H1 (cell line): ENCODE results near the gene CYP26A1. TPM values are rescaled to one million over a fixed set of nuclear protein-coding genes. Genes with fewer than 3 reads are reported as not detected.

ENCODE experiments used
- CTCF ChIA-PET: fragments of 300-600 bp; sonication (Branson Sonifier 250); formaldehyde crosslinking; loops from one replicate; lab custom pipeline; 2021; ENCODE audit not compliant: partially characterized antibody; lab: Charles Lee
- POLR2A ChIA-PET: fragments of 300-600 bp; sonication (Branson Sonifier 250); formaldehyde crosslinking; loops from one replicate; lab custom pipeline; 2021; ENCODE audit warnings: inconsistent platforms; ENCODE audit not compliant: partially characterized antibody; lab: Charles Lee
- DNase-seq, 2 experiments: peaks; one replicate each; pipeline versions ENCODE4 v3.0.0 to v3.0.0-alpha.2; 2010 to 2022; ENCODE audit warnings: low spot score in 2 of 2, low read depth in 1 of 2, mixed read lengths in 1 of 2
- FAIRE-seq: peaks from 2 replicates; lab custom pipeline; 2011; peaks lifted over from hg19 to GRCh38; lab: Jason Lieb, UNC
- H2AFZ ChIP-seq: 2 replicates; pipeline ENCODE4 v1.8.1; 2012; ENCODE audit warnings: low read length, inconsistent platforms
- H2AK5ac ChIP-seq: 2 replicates; pipeline ENCODE4 v1.6.1; 2013; ENCODE audit warnings: low read depth, low read length
- H2BK120ac ChIP-seq: replicated peaks from 2 replicates; pipeline ENCODE3; 2013; ENCODE audit warnings: low read depth, low read length, inconsistent platforms
- H2BK12ac ChIP-seq: 2 replicates; pipeline ENCODE4 v1.6.1; 2013; ENCODE audit warnings: low read depth, low read length
- H2BK15ac ChIP-seq: 2 replicates; pipeline ENCODE4 v1.6.1; 2013; ENCODE audit warnings: low read length
- H2BK20ac ChIP-seq: 2 replicates; pipeline ENCODE4 v1.6.1; 2013; ENCODE audit warnings: low read length
- H2BK5ac ChIP-seq: 2 replicates; pipeline ENCODE4 v1.6.1; 2013; ENCODE audit warnings: low read depth, low read length
- H3K14ac ChIP-seq: 2 replicates; pipeline ENCODE4 v1.6.1; 2013; ENCODE audit warnings: inconsistent platforms; ENCODE audit not compliant: insufficient read length
- H3K18ac ChIP-seq: 2 replicates; pipeline ENCODE4 v1.6.1; 2013; ENCODE audit warnings: low read length; ENCODE audit errors: extremely low read depth
- H3K23ac ChIP-seq: 2 replicates; pipeline ENCODE4 v1.6.1; 2013; ENCODE audit warnings: inconsistent platforms; ENCODE audit not compliant: insufficient read length
- H3K23me2 ChIP-seq: 2 replicates; pipeline ENCODE4 v1.6.1; 2013; ENCODE audit warnings: low read depth, low read length
- H3K27ac ChIP-seq: 2 replicates; pipeline ENCODE4 v1.6.1; 2011; ENCODE audit warnings: low read depth, low read length, inconsistent platforms
- H3K27me3 ChIP-seq, 4 experiments: replicated peaks in 1 of 4; 1 replicate in 1 of 4; 2 replicates in 3 of 4; pipeline versions ENCODE4 v1.6.1 to v1.8.1; 2011 to 2013; ENCODE audit warnings: low read length in 3 of 4, mild to moderate bottlenecking in 3 of 4, inconsistent platforms in 2 of 4, mixed read lengths in 2 of 4, moderate library complexity in 1 of 4; ENCODE audit not compliant: control insufficient read depth in 3 of 4, insufficient read depth in 3 of 4; ENCODE audit errors: extremely low read depth in 1 of 4
- H3K36me3 ChIP-seq, 4 experiments: 2 replicates each; pipeline versions ENCODE4 v1.6.1 to v1.8.1; 2011 to 2013; ENCODE audit warnings: mild to moderate bottlenecking in 4 of 4, low read length in 3 of 4, moderate library complexity in 2 of 4, control low read depth in 1 of 4, inconsistent platforms in 1 of 4; ENCODE audit not compliant: insufficient read depth in 4 of 4, control insufficient read depth in 2 of 4
- H3K4ac ChIP-seq: replicated peaks from 2 replicates; pipeline ENCODE3; 2013; ENCODE audit warnings: low read length, low read depth, mixed read lengths, inconsistent platforms; ENCODE audit not compliant: insufficient read length
- H3K4me1 ChIP-seq, 4 experiments: replicated peaks in 1 of 4; 1 replicate in 1 of 4; 2 replicates in 3 of 4; pipeline versions ENCODE4 v1.6.1 to v1.8.1; 2011 to 2013; ENCODE audit warnings: low read length in 3 of 4, inconsistent platforms in 2 of 4, mixed read lengths in 1 of 4; ENCODE audit not compliant: insufficient read depth in 4 of 4, control insufficient read depth in 3 of 4
- H3K4me2 ChIP-seq, 2 experiments: 2 replicates each; pipeline versions ENCODE4 v1.6.1 to v1.8.1; 2011 to 2013; ENCODE audit warnings: low read depth in 2 of 2, low read length in 2 of 2, control low read depth in 1 of 2, inconsistent platforms in 1 of 2, mild to moderate bottlenecking in 1 of 2; ENCODE audit not compliant: insufficient read depth in 1 of 2
- H3K4me3 ChIP-seq, 4 experiments: fragments of 200-600, 300-600 bp in 1 of 4; sonication (generic), shearing (Covaris generic), sonication (Bioruptor Twin) in 1 of 4; 2 replicates each; pipeline versions ENCODE4 v1.5.1 to v1.8.1; 2011 to 2016; ENCODE audit warnings: low read length in 4 of 4, low read depth in 3 of 4, control low read depth in 2 of 4, inconsistent platforms in 2 of 4, mild to moderate bottlenecking in 2 of 4, mixed read lengths in 1 of 4, moderate library complexity in 1 of 4; ENCODE audit not compliant: insufficient read depth in 2 of 4; ENCODE audit errors: extremely low read depth in 1 of 4
- H3K56ac ChIP-seq: replicated peaks from 2 replicates; pipeline ENCODE3; 2013; ENCODE audit warnings: low read depth, mild to moderate bottlenecking, mixed read lengths, low read length, inconsistent platforms; ENCODE audit not compliant: insufficient read length
- H3K79me1 ChIP-seq: 2 replicates; pipeline ENCODE4 v1.6.1; 2013; ENCODE audit warnings: low read depth, low read length, control low read depth
- H3K79me2 ChIP-seq, 2 experiments: 2 replicates each; pipeline versions ENCODE4 v1.6.1 to v1.8.1; 2012 to 2013; ENCODE audit warnings: low read length in 2 of 2, mild to moderate bottlenecking in 2 of 2, inconsistent platforms in 1 of 2; ENCODE audit not compliant: insufficient read depth in 2 of 2, control insufficient read depth in 1 of 2
- H3K9ac ChIP-seq, 4 experiments: replicated peaks in 1 of 4; 1 replicate in 1 of 4; 2 replicates in 3 of 4; pipeline versions ENCODE4 v1.6.1 to v1.8.1; 2011 to 2013; ENCODE audit warnings: low read depth in 3 of 4, low read length in 3 of 4, control low read depth in 2 of 4, mild to moderate bottlenecking in 2 of 4, moderate library complexity in 2 of 4, inconsistent platforms in 1 of 4; ENCODE audit errors: extremely low read depth in 1 of 4
- H3K9me3 ChIP-seq, 2 experiments: 2 replicates each; pipeline versions ENCODE4 v1.6.1 to v1.8.1; 2012 to 2013; ENCODE audit warnings: mild to moderate bottlenecking in 2 of 2, moderate library complexity in 2 of 2, control low read depth in 1 of 2, inconsistent platforms in 1 of 2, low read depth in 1 of 2, low read length in 1 of 2, mixed read lengths in 1 of 2; ENCODE audit not compliant: insufficient read depth in 2 of 2
- H4K20me1 ChIP-seq, 2 experiments: replicated peaks in 1 of 2; 2 replicates each; pipeline versions ENCODE3 to v1.8.1; 2011 to 2013; ENCODE audit warnings: inconsistent platforms in 2 of 2, low read length in 2 of 2, mild to moderate bottlenecking in 1 of 2; ENCODE audit not compliant: insufficient read depth in 2 of 2, control insufficient read depth in 1 of 2
- H4K5ac ChIP-seq: 2 replicates; pipeline ENCODE4 v1.6.1; 2013; ENCODE audit warnings: low read length, low read depth, mixed read lengths, inconsistent platforms; ENCODE audit not compliant: insufficient read length
- H4K8ac ChIP-seq: 2 replicates; pipeline ENCODE4 v1.8.0; 2013; ENCODE audit warnings: mild to moderate bottlenecking, moderate library complexity, low read length, inconsistent platforms; ENCODE audit not compliant: insufficient read depth; ENCODE audit errors: extremely low read depth
- H4K91ac ChIP-seq: replicated peaks from 2 replicates; pipeline ENCODE3; 2013; ENCODE audit warnings: low read length, mixed read lengths, inconsistent platforms; ENCODE audit not compliant: insufficient read length
- EZH2 ChIP-seq: fragments of 200-600 bp; sonication (generic); IDR thresholded peaks from 2 replicates; pipeline ENCODE4 v1.7.1; 2012; ENCODE audit warnings: low read depth, mild to moderate bottlenecking, moderate library complexity, low read length, inconsistent platforms; ENCODE audit not compliant: severe bottlenecking
- NRF1 ChIP-seq: IDR thresholded peaks from 2 replicates; pipeline ENCODE4 v1.6.1; 2011; ENCODE audit warnings: mild to moderate bottlenecking, low read depth, low read length, improper control_type of control experiment
- RNF2 ChIP-seq: fragments of 200-900, 300-1000 bp; sonication (generic); IDR thresholded peaks from 2 replicates; pipeline ENCODE4 v1.7.1; 2016; ENCODE audit warnings: borderline replicate concordance, low read depth, mild to moderate bottlenecking, antibody characterized with exemption, low read length; ENCODE audit not compliant: poor library complexity, severe bottlenecking; ENCODE audit errors: missing control alignments
- SUZ12 ChIP-seq: fragments of 200-600 bp; sonication (generic); IDR thresholded peaks from 2 replicates; pipeline ENCODE4 v1.6.1; 2012; ENCODE audit warnings: mild to moderate bottlenecking, inconsistent platforms, low read length, moderate library complexity, mixed read lengths
- WGBS, 2 experiments: shearing (Covaris generic) in 1 of 2; methylation state at CpG; one replicate each; pipeline versions ENCODE4 v1.1.6 to v1.1.7; 2013 to 2015; ENCODE audit warnings: low lambda C conversion rate in 2 of 2, mixed read lengths in 2 of 2, inconsistent platforms in 1 of 2, low coverage in 1 of 2, missing lambda C conversion rate in 1 of 2; ENCODE audit not compliant: insufficient replicate concordance in 2 of 2, insufficient coverage in 1 of 2, insufficient read length in 1 of 2; ENCODE audit errors: extremely low coverage in 1 of 2, missing lambda C conversion rate in 1 of 2; 5-methylcytosine and 5-hydroxymethylcytosine counted together
- polyA plus RNA-seq, 7 experiments: library from polyadenylated mRNA; depleted of rRNA in 3 of 7; stranded (reverse) in 5 of 7; unstranded in 2 of 7; fragments of >200 nt in 5 of 7; fragments of 200-250 nt in 2 of 7; gene quantifications; 1 replicate in 5 of 7; 2 replicates in 1 of 7; 4 replicates in 1 of 7; pipeline versions ENCODE4 v1.2.1 to v1.2.3, GENCODE V29; 2011 to 2013; ENCODE audit warnings: missing spikeins in 2 of 7, mixed read lengths in 2 of 7
- total RNA-seq: library from RNA; stranded (reverse); fragmentation: NEBNext Ultra II Directional; extraction: Animal tissue kit (Norgen Biotek cat#: 25700); gene quantifications from 2 replicates; pipeline ENCODE4 v1.2.1, GENCODE V29; 2021

The CYP26A1 gene
- total and polyA plus RNA-seq, 2 of the 8 experiments (the other 6 are each of a cell fraction or from before 2014, with no cell fraction given): 5.0 to 9.1 TPM

GRCh38 chr10:93075369-93076221, 1.9 kb downstream of the CYP26A1 start:
- peaks cover 16% of the 10 kb centered on the region for H3K23me2 ChIP-seq
- no peaks in the 10 kb centered on the region; a peak in 1 of 4 replicates for H3K79me2 ChIP-seq
- peaks cover 0 to 38% (median 1%) of the 10 kb centered on the region in 4 experiments; a peak in 4 of 8 replicates for H3K36me3 ChIP-seq
- no peak overlapping the region for H4K91ac ChIP-seq
- peak; percentile 64; the same call in 1 of the 2 replicates for TF ChIP-seq SUZ12
- no peak for TF ChIP-seq NRF1
- peak; percentile 9 for TF ChIP-seq RNF2
- peak; percentile 16 for TF ChIP-seq EZH2
- TF ChIP-seq, all 59 proteins: peak for 3
- Histone ChIP-seq H2BK12ac (peak overlapping the region; percentile 43; the same call in 1 of the 2 replicates), H3K9me3 (no peaks in the 10 kb centered on the region), H3K4me1 (peaks cover 4 to 33% (median 26%) of the 10 kb centered on the region in 4 experiments), H2BK120ac (no peak overlapping the region), H3K56ac (no peak overlapping the region), H3K4ac (no peak overlapping the region), H4K8ac (no peak overlapping the region; the same call in 1 of the 2 replicates), H3K4me3 (peak overlapping the region; percentile 66 to 83 (median 69)), H3K9ac (no peak overlapping the region; a peak in 2 of 7 replicates), H4K20me1 (peaks cover 0 to 4% of the 10 kb centered on the region in 2 experiments), H3K14ac (no peak overlapping the region), H3K27ac (no peak overlapping the region), H2BK5ac (peak overlapping the region; percentile 52; the same call in 1 of the 2 replicates), H3K79me1 (no peaks in the 10 kb centered on the region), H2AK5ac (no peak overlapping the region), H2AFZ (no peak overlapping the region), H3K27me3 (peaks cover 52 to 65% (median 63%) of the 10 kb centered on the region in 4 experiments), H2BK15ac (no peak overlapping the region), H3K23ac (no peak overlapping the region), H4K5ac (no peak overlapping the region), H3K18ac (peak overlapping the region; percentile 97; the same call in 1 of the 2 replicates), H3K4me2 (peak overlapping the region; percentile 95 to 99), H2BK20ac (peak overlapping the region; percentile 61; the same call in 1 of the 2 replicates)
- FAIRE-seq (no peak), DNase-seq (no peak)
- 18% methylated on average over 25 of the region's 25 CpGs; no CpG with 5 or more reads in 1 of the 2 experiments for WGBS, 2 experiments
- CTCF ChIA-PET: interaction anchor here (0.8 to 18.5 kb wide), 19 partner anchors 10 to 436 kb away, joined by 3 to 363 read pairs (median 4); partner anchors contain the start of gene CYP26C1
- POLR2A ChIA-PET: interaction anchor here (0.5 to 5.3 kb wide), 2 partner anchors 12 to 1530 kb away, joined by 3 to 26 read pairs; no protein-coding TSS in a partner anchor
